Adipocyte (in vitro differentiated cells): ENCODE measurements around the gene MGMT.

Source experiments
- DNase-seq: peaks from one replicate; pipeline ENCODE4 v3.0.0-alpha.2; 2015; ENCODE audit warnings: low read depth
- H3K27me3 ChIP-seq: replicated peaks from 2 replicates; pipeline ENCODE4 v1.7.0; 2013; ENCODE audit warnings: mild to moderate bottlenecking, low read length, moderate library complexity; ENCODE audit not compliant: control insufficient read depth, insufficient read depth
- H3K36me3 ChIP-seq: 2 replicates; pipeline ENCODE4 v1.7.0; 2013; ENCODE audit warnings: low read length, mild to moderate bottlenecking, moderate library complexity; ENCODE audit not compliant: control insufficient read depth, insufficient read depth, severe bottlenecking
- H3K4me1 ChIP-seq: 2 replicates; pipeline ENCODE4 v1.7.0; 2013; ENCODE audit warnings: mild to moderate bottlenecking, low read length, moderate library complexity; ENCODE audit not compliant: control insufficient read depth, insufficient read depth
- H3K4me3 ChIP-seq: 2 replicates; pipeline ENCODE4 v1.7.0; 2013; ENCODE audit warnings: mild to moderate bottlenecking, low read length, moderate library complexity
- H3K9ac ChIP-seq: 2 replicates; pipeline ENCODE4 v1.7.0; 2013; ENCODE audit warnings: mild to moderate bottlenecking, low read length, moderate library complexity
- H3K9me3 ChIP-seq: 2 replicates; pipeline ENCODE4 v1.7.0; 2013; ENCODE audit warnings: mild to moderate bottlenecking, low read length, moderate library complexity; ENCODE audit not compliant: control insufficient read depth

Gene MGMT

DNA sequence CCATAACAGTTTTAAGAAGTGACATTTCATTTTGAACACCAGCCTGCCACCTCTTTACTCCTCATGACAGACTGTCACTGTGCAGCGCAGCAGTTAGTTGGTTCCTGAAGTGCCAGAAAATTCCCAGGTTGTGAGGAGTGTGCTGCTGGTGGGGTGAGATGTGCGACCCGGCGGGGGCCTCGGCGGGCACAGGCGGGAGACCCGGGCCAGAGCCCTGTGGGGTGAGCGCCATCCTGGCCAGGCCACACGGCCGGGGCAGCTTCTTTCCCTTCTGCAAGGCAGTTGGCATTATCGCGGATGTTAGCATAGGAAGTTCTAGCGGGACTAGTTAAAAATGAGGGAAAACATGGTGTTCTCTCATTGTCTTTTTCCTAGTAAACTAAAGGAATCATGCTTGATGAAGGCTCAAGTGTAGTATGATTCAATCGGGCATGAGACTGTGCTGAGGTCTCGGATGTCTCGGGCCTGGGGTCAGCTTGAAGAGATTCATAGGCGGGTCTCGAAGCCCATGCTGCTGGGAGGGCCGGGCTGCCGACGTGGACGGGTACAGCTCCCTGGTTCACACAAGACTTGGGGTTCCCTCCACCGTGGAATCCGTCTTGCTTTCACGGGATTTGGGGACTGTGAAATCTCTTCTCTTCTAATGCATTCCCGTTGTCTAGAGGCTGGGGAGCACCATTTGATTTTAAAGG is 56.1 kb downstream of the MGMT start:
- H3K4me3 ChIP-seq, result no peak overlapping the region
- H3K4me1 ChIP-seq, result peaks cover 13% of the 10 kb centered on the region
- DNase-seq, result no peak
- H3K27me3 ChIP-seq, result no peaks in the 10 kb centered on the region
- H3K9me3 ChIP-seq, result no peaks in the 10 kb centered on the region
- no peak overlapping the region for H3K9ac ChIP-seq
- no peaks in the 10 kb centered on the region for H3K36me3 ChIP-seq

DNA sequence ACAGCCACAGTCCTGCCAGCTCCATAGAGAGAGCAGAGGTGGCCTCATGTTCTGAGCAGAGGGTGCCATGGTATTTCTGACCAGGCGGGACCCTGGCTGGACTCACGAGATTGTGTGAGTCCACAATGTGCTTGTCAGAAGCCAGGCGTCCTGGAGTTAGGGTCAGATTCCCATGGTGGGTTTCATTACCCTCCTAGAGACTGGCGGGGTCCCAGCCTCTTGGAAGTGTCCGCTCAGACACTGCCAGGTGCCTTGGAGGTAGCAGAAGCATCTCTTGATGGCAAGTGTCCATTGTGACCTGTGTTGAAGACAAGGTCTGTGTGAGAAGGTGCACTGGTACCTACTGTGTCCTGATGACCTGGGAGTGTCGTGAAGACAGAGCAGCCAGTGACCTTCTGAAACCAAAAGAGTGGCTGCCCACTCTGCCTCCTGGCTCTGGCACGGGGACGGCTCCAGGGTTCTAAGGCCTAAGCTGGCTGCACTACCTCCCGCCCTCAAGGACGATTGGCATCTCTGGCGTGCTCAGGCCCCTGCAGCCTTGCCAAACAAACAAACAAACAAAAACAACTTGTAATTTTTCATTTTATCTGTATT is 56.8 kb downstream of the MGMT start:
- DNase-seq, result no peak
- Histone ChIP-seq H3K36me3 (no peaks in the 10 kb centered on the region), H3K9ac (no peak overlapping the region), H3K27me3 (no peaks in the 10 kb centered on the region), H3K4me1 (peaks cover 13% of the 10 kb centered on the region), H3K9me3 (no peaks in the 10 kb centered on the region), H3K4me3 (no peak overlapping the region)

DNA sequence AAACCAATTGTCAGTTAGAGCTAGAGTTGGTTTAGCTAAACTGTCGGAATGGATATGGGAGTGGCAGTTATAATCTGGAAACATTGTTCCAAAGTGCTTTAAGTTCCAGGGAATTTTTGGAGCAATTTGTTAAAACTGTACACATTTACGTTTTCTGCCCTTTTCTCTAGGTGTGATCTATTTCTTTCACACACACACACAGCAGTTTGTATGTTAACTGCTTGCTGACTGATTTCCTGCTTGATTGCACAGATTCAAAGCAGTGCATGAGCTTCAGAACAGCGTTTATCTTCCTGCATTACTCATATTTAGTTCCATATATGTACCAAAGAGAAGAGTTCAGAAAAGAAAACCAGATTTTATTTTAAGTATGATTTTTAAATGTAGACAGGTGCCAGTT is 57.9 kb downstream of the MGMT start:
- Histone ChIP-seq H3K4me1 (peaks cover 13% of the 10 kb centered on the region), H3K4me3 (no peak overlapping the region), H3K9me3 (no peaks in the 10 kb centered on the region), H3K27me3 (no peaks in the 10 kb centered on the region), H3K36me3 (no peaks in the 10 kb centered on the region), H3K9ac (no peak overlapping the region)
- no peak for DNase-seq

DNA sequence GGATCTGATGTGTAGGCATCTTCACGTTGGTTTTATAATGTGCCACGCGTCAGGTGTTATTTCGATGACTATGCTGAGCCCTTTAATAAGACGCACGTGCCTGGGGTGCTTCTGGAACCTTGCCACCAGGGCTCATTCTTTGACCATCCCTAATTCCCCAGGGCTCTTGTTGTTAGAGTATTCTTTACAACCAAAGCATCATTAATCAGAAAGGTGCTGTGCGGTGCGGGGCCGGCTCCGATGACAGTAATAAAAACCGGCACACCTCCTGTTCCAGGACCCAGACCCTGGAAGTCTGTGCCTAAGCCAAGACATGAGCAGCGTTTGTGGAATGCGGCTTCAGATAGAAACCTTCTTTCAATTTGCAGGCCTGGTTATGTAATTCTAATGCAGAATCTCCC is 58.4 kb downstream of the MGMT start:
- no peaks in the 10 kb centered on the region for H3K36me3 ChIP-seq
- H3K9ac ChIP-seq, result peak overlapping the region; percentile 7
- H3K4me3 ChIP-seq, result peak overlapping the region; percentile 45
- H3K9me3 ChIP-seq, result no peaks in the 10 kb centered on the region
- peaks cover 13% of the 10 kb centered on the region for H3K4me1 ChIP-seq
- DNase-seq, result peak; percentile 53
- H3K27me3 ChIP-seq, result no peaks in the 10 kb centered on the region

DNA sequence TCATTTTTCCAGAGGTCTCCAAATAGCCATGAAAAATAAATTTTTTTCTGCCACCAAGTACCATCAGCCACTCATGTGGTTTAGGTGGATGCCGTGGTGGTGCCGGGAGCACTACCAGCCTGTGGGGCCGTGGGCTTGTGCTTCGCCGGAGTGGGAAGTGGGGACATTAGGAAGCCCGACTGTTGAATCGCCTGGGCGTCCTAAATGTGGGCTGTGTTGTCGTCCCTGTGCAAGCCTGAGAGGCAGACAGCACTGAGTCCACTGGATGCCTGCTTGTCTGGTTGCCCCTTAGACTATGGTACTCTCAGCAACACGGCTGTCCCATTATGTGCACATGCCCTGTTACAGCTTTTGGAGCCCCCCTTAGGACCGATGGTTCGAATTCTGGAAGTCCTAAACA is 59.9 kb downstream of the MGMT start:
- DNase-seq, result no peak

GRCh38 chr10:129528376-129528978 is 61.4 kb downstream of the MGMT start:
- Histone ChIP-seq H3K36me3 (no peaks in the 10 kb centered on the region), H3K4me3 (no peak overlapping the region), H3K9ac (no peak overlapping the region), H3K27me3 (no peaks in the 10 kb centered on the region), H3K4me1 (peaks cover 17% of the 10 kb centered on the region), H3K9me3 (no peaks in the 10 kb centered on the region)
- no peak for DNase-seq

More for the DNA sequence above, 59.9 kb downstream of the MGMT start:
- H3K4me3 ChIP-seq, result no peak overlapping the region
- H3K9ac ChIP-seq, result no peak overlapping the region
- no peaks in the 10 kb centered on the region for H3K9me3 ChIP-seq
- H3K4me1 ChIP-seq, result peaks cover 14% of the 10 kb centered on the region
- no peaks in the 10 kb centered on the region for H3K36me3 ChIP-seq
- no peaks in the 10 kb centered on the region for H3K27me3 ChIP-seq

GRCh38 chr10:129530581-129530980 is 63.5 kb downstream of the MGMT start:
- Histone ChIP-seq H3K36me3 (no peaks in the 10 kb centered on the region), H3K4me1 (peaks cover 8% of the 10 kb centered on the region), H3K27me3 (no peaks in the 10 kb centered on the region), H3K9me3 (no peaks in the 10 kb centered on the region), H3K9ac (no peak overlapping the region), H3K4me3 (no peak overlapping the region)
- DNase-seq, result no peak

- no peaks in the 10 kb centered on the region for H3K27me3 ChIP-seq
- no peak overlapping the region for H3K4me3 ChIP-seq
- peaks cover 4% of the 10 kb centered on the region for H3K4me1 ChIP-seq
- no peaks in the 10 kb centered on the region for H3K36me3 ChIP-seq
- DNase-seq, result peak; percentile 34
- no peak overlapping the region for H3K9ac ChIP-seq
- no peaks in the 10 kb centered on the region for H3K9me3 ChIP-seq
These were observed 64.3 kb downstream of the MGMT start for GRCh38 chr10:129531195-129531968.

DNA sequence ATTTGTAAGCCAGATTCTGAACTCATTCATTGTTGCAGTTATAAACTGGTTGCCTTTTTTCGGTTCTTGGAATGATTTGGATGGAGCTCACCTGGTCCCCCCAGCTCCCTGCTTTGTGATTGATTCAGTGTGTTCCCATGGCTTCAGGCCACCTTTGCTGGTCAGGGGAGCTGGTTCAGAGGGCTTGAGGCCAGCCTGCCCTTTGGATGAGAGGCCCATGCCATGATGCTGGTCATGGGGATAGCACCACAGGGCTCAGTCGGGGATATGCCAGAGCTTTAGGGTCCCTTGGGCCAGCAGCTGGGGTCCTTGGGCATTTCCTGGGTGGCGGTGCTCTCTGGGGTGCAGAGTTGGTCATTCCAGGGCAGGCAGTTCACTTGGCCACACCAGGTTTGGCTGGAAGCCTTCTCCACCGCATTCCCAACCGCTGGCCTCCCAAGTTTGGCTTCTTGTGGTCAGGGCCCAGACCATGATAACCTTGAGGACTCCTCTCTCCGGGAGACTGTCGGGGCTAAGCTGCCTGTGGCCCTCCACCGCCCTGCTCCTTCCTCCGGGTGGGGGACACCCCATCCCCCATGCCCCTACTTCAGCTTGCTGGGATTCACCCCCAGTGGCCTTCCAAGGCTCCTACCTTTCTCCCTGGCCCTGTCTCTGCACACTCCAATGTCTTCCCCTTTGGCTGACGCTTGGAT is 65.1 kb downstream of the MGMT start:
- H3K9me3 ChIP-seq, result no peaks in the 10 kb centered on the region
- H3K4me3 ChIP-seq, result no peak overlapping the region
- no peaks in the 10 kb centered on the region for H3K27me3 ChIP-seq
- peaks cover 4% of the 10 kb centered on the region for H3K4me1 ChIP-seq
- no peak overlapping the region for H3K9ac ChIP-seq
- H3K36me3 ChIP-seq, result no peaks in the 10 kb centered on the region
- DNase-seq, result no peak

- no peaks in the 10 kb centered on the region for H3K27me3 ChIP-seq
- no peak for DNase-seq
- peaks cover 4% of the 10 kb centered on the region for H3K4me1 ChIP-seq
- no peak overlapping the region for H3K4me3 ChIP-seq
- no peaks in the 10 kb centered on the region for H3K9me3 ChIP-seq
- H3K9ac ChIP-seq, result no peak overlapping the region
- no peaks in the 10 kb centered on the region for H3K36me3 ChIP-seq
These were observed 65.8 kb downstream of the MGMT start for GRCh38 chr10:129532838-129533237.

DNA sequence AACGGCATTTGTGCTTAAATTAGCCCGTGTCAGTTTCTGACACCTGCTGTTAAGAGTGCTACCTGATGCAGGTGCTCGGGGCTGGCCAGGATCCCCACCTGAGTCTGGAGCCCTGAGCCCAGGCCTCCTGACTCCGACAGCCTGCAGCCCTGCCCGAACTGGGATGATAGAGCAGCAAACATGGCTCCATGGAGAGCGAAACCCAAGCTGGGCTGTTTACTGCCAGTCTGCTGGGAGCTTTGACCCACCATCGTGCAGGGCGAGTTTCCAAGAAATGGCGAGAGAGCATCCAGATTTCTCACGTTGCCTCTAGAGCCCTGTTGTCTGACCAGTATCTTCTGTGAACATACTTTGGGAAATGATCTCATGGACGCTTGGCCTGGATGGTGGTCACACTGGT is 66.2 kb downstream of the MGMT start:
- H3K4me3 ChIP-seq, result no peak overlapping the region
- peaks cover 4% of the 10 kb centered on the region for H3K4me1 ChIP-seq
- no peaks in the 10 kb centered on the region for H3K9me3 ChIP-seq
- no peaks in the 10 kb centered on the region for H3K27me3 ChIP-seq
- no peak overlapping the region for H3K9ac ChIP-seq
- DNase-seq, result no peak
- no peaks in the 10 kb centered on the region for H3K36me3 ChIP-seq
